GM18909 (cell line): ENCODE results near the gene CBX8.
A peak's percentile ranks its signal among the peaks of the same experiment; 100 is the strongest.
"Not testable (repeated sequence)": the region's sequence is repeated elsewhere in the genome, so short reads cannot be mapped to it uniquely, and the experiment has no call there.

Source experiments
- ATAC-seq: cut with Tn5 transposase; IDR thresholded peaks from one replicate; pipeline ENCODE4 v1.9.1; 2021; ENCODE audit warnings: mild to moderate bottlenecking; ENCODE audit not compliant: unreplicated experiment, poor library complexity

Gene CBX8

GRCh38 chr17:79783891-79784290, 13.0 kb downstream of the CBX8 start:
- ATAC-seq, result no peak

GRCh38 chr17:79781736-79782575, 14.9 kb downstream of the CBX8 start:
- no peak for ATAC-seq

- ATAC-seq, result no peak
Observed at GRCh38 chr17:79781012-79781650, 15.7 kb downstream of the CBX8 start.

- no peak for ATAC-seq
Observed at GRCh38 chr17:79779661-79780365, 17.1 kb downstream of the CBX8 start.

- no peak for ATAC-seq
Observed at GRCh38 chr17:79779084-79779529, 17.8 kb downstream of the CBX8 start.

GRCh38 chr17:79778504-79779083, 18.3 kb downstream of the CBX8 start:
- peak; percentile 4 for ATAC-seq

- ATAC-seq, result peak; percentile 63
Observed at GRCh38 chr17:79777894-79778503, 18.9 kb downstream of the CBX8 start, which contains the start of gene CBX2. CBX2 (plus strand) TSS chr17:79778148; CDS start chr17:79778236, 88 bp downstream.

GRCh38 chr17:79777120-79777893, 19.6 kb downstream of the CBX8 start:
- no peak for ATAC-seq

GRCh38 chr17:79776376-79777119, 20.3 kb downstream of the CBX8 start:
- ATAC-seq, result no peak

- no peak for ATAC-seq
Observed at GRCh38 chr17:79775632-79776031, 21.2 kb downstream of the CBX8 start.

- no peak for ATAC-seq
Observed at GRCh38 chr17:79774561-79774975, 22.3 kb downstream of the CBX8 start.

GRCh38 chr17:79772726-79773125, 24.2 kb downstream of the CBX8 start:
- ATAC-seq, result not testable (repeated sequence)

GRCh38 chr17:79771276-79771675, 25.6 kb downstream of the CBX8 start:
- no peak for ATAC-seq

GRCh38 chr17:79769570-79770506, 27.0 kb downstream of the CBX8 start:
- no peak for ATAC-seq

GRCh38 chr17:79765708-79766107, 31.2 kb downstream of the CBX8 start:
- no peak for ATAC-seq

GRCh38 chr17:79761894-79762589, 34.8 kb downstream of the CBX8 start:
- no peak for ATAC-seq
